ENCODE results near the gene FIP1L1. TPM values are rescaled to one million over a fixed set of nuclear protein-coding genes. Genes with fewer than 3 reads are reported as not detected.

FIP1L1 gene
- total RNA-seq, 1 experiment from 2014 or later, result 68.0 TPM

DNA sequence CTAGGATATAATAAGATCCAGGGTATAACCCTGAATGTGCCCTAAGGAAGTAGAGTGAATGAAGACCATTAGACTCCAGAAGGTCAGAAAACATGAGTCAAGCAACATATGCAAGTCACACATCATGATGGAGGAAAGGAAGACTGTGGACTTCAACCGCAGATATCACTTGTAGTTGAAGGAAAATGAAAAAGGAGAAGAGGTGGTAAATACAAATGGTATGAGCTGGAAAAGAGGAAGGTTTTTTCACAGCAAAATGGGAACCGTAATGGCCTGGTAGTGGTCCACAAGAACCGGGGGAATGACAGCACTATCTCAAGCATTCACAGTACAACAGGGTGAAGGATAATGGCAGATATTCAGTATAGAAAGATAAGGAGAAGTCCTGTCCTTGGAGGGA, 6.4 kb upstream of the FIP1L1 start:
- H2BK120ac ChIP-seq (ENCODE audit: low read depth, low read length, poor library complexity, severe bottlenecking), result no peak overlapping the region
- H3K23me2 ChIP-seq (ENCODE audit: insufficient read length, low read depth, low read length, poor library complexity, severe bottlenecking), result no peaks in the 10 kb centered on the region
- no peaks in the 10 kb centered on the region for H3K4me1 ChIP-seq (ENCODE audit: insufficient read depth, low read length)
- no CpG with 5 or more reads among the region's 3 CpGs for WGBS (ENCODE audit: extremely low coverage, insufficient read length, low lambda C conversion rate)
- no peak overlapping the region for H3K9ac ChIP-seq (ENCODE audit: extremely low read depth, insufficient read length, low read length)
- no peak overlapping the region for H3K4me3 Mint-ChIP-seq
- H3K9me3 ChIP-seq (ENCODE audit: control insufficient read depth, low read depth, low read length), result no peaks in the 10 kb centered on the region
- H4K8ac ChIP-seq (replicated peaks; ENCODE audit: insufficient read length, low read depth, low read length), result no peak overlapping the region
- TF ChIP-seq, protein P1, sequence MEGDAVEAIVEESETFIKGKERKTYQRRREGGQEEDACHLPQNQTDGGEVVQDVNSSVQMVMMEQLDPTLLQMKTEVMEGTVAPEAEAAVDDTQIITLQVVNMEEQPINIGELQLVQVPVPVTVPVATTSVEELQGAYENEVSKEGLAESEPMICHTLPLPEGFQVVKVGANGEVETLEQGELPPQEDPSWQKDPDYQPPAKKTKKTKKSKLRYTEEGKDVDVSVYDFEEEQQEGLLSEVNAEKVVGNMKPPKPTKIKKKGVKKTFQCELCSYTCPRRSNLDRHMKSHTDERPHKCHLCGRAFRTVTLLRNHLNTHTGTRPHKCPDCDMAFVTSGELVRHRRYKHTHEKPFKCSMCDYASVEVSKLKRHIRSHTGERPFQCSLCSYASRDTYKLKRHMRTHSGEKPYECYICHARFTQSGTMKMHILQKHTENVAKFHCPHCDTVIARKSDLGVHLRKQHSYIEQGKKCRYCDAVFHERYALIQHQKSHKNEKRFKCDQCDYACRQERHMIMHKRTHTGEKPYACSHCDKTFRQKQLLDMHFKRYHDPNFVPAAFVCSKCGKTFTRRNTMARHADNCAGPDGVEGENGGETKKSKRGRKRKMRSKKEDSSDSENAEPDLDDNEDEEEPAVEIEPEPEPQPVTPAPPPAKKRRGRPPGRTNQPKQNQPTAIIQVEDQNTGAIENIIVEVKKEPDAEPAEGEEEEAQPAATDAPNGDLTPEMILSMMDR (conservative IDR thresholded peaks at IDR 0.05), result no peak
- H2BK5ac ChIP-seq (ENCODE audit: insufficient read length, low read length), result no peak overlapping the region
- H3K27me3 Mint-ChIP-seq (ENCODE audit: low read depth), result peaks cover 87% of the 10 kb centered on the region
- H2AK5ac ChIP-seq (ENCODE audit: insufficient read length, low read length), result no peak overlapping the region
- H2BK20ac ChIP-seq (ENCODE audit: low read depth, low read length, poor library complexity, severe bottlenecking), result no peak overlapping the region
- no peaks in the 10 kb centered on the region; the same call in 1 of the 2 replicates for H3K27me3 ChIP-seq (ENCODE audit: insufficient read depth, low read length)
- H3K18ac ChIP-seq (ENCODE audit: insufficient read length, low read depth, low read length), result no peak overlapping the region
- H3K56ac ChIP-seq (ENCODE audit: insufficient read length, low read depth, low read length), result no peak overlapping the region
- H3K36me3 Mint-ChIP-seq (ENCODE audit: insufficient read depth in 1 of 3, low read depth in 3 of 3), result no peaks in the 10 kb centered on the region; a peak in 1 of 7 replicates
- no peak overlapping the region for H2BK15ac ChIP-seq (ENCODE audit: low read depth, low read length)
- peaks cover 6% of the 10 kb centered on the region in 2 experiments for H3K4me1 Mint-ChIP-seq
- H3K23ac ChIP-seq (ENCODE audit: insufficient read length, low read depth, low read length), result no peak overlapping the region
- no peak overlapping the region for H3T11ph ChIP-seq (ENCODE audit: low read length)
- H2BK12ac ChIP-seq (ENCODE audit: insufficient read length, low read depth, low read length), result no peak overlapping the region
- no peaks in the 10 kb centered on the region for H3K79me1 ChIP-seq (ENCODE audit: insufficient read depth, low read depth, low read length, poor library complexity, severe bottlenecking)
- DNase-seq, result no peak
- no peak overlapping the region for H4K91ac ChIP-seq (ENCODE audit: insufficient read length, low read depth, low read length)
- no peak overlapping the region for H3K27ac ChIP-seq (ENCODE audit: insufficient read length, low read depth, low read length)
- no peak overlapping the region for H4K5ac ChIP-seq (ENCODE audit: insufficient read length, low read depth, low read length)
- no peaks in the 10 kb centered on the region for H3K79me2 ChIP-seq (ENCODE audit: insufficient read depth, low read length)
- no peak overlapping the region for H3K4ac ChIP-seq (ENCODE audit: low read depth, low read length)
- H3K4me2 ChIP-seq (ENCODE audit: insufficient read depth, insufficient read length, low read length), result no peak overlapping the region
- no peaks in the 10 kb centered on the region for H4K20me1 ChIP-seq (ENCODE audit: control insufficient read depth, insufficient read depth, insufficient read length)
- no peak overlapping the region for H3K27ac Mint-ChIP-seq
- H3K9me3 Mint-ChIP-seq, result peaks cover 4 to 6% of the 10 kb centered on the region in 2 experiments; a peak in 2 of 5 replicates
- no peak overlapping the region for H2AFZ ChIP-seq (ENCODE audit: low read length)
- no peak overlapping the region for H3K14ac ChIP-seq (ENCODE audit: insufficient read depth, low read length)

Data from H9 (cell line).